Calu3 (cell line): ENCODE data around the gene SYTL1. TPM values are rescaled to one million over a fixed set of nuclear protein-coding genes. Genes with fewer than 3 reads are reported as not detected.

ENCODE experiments used
- BruUV-seq: library from RNA; stranded (reverse); fragments of 400-500 nt; replicated peaks from 2 replicates; lab custom pipeline; 2021; lab: Mats Ljungman, UMichigan
- CTCF ChIA-PET: fragments of 300-600 bp; sonication (Branson Sonifier 250); formaldehyde crosslinking; loops from one replicate; lab custom pipeline; 2022; ENCODE audit warnings: antibody characterized with exemption; lab: Charles Lee
- DNase-seq: peaks from one replicate; pipeline ENCODE4 v3.0.0; 2022
- H3K27ac Mint-ChIP-seq: one replicate; pipeline ENCODE4 v1.8.0; 2022; ENCODE audit warnings: mixed read lengths; ENCODE audit not compliant: unreplicated experiment
- H3K27me3 Mint-ChIP-seq: one replicate; pipeline ENCODE4 v1.8.0; 2022; ENCODE audit warnings: mixed read lengths; ENCODE audit not compliant: unreplicated experiment
- H3K36me3 Mint-ChIP-seq: one replicate; pipeline ENCODE4 v1.8.0; 2022; ENCODE audit warnings: mild to moderate bottlenecking, moderate library complexity, mixed read lengths; ENCODE audit not compliant: insufficient read depth, unreplicated experiment
- H3K4me1 Mint-ChIP-seq: one replicate; pipeline ENCODE4 v1.8.0; 2022; ENCODE audit warnings: mild to moderate bottlenecking, low read depth, mixed read lengths; ENCODE audit not compliant: unreplicated experiment
- H3K4me3 Mint-ChIP-seq: one replicate; pipeline ENCODE4 v1.8.0; 2022; ENCODE audit warnings: mild to moderate bottlenecking, low read depth, moderate library complexity, mixed read lengths; ENCODE audit not compliant: unreplicated experiment
- H3K9me3 Mint-ChIP-seq: one replicate; pipeline ENCODE4 v1.8.0; 2022; ENCODE audit warnings: low read depth, mixed read lengths; ENCODE audit not compliant: unreplicated experiment
- intact Hi-C: fragments of 100-400 bp; cut with micrococcal nuclease; formaldehyde crosslinking; loops from one replicate; pipeline ENCODE4 v1.10.0; 2022; ENCODE audit not compliant: unreplicated experiment
- total RNA-seq: library from RNA; stranded (reverse); gene quantifications from 2 replicates; pipeline ENCODE4 v1.2.3, GENCODE V29; 2022
- TF ChIP-seq, protein P1 (sequence below): fragments of 200-600 bp; IDR thresholded peaks from one replicate; pipeline ENCODE4 v1.8.0; 2022; ENCODE audit warnings: antibody characterized with exemption; ENCODE audit not compliant: unreplicated experiment

Gene SYTL1
- total RNA-seq, 1 experiment from 2014 or later, result 15.0 TPM

DNA sequence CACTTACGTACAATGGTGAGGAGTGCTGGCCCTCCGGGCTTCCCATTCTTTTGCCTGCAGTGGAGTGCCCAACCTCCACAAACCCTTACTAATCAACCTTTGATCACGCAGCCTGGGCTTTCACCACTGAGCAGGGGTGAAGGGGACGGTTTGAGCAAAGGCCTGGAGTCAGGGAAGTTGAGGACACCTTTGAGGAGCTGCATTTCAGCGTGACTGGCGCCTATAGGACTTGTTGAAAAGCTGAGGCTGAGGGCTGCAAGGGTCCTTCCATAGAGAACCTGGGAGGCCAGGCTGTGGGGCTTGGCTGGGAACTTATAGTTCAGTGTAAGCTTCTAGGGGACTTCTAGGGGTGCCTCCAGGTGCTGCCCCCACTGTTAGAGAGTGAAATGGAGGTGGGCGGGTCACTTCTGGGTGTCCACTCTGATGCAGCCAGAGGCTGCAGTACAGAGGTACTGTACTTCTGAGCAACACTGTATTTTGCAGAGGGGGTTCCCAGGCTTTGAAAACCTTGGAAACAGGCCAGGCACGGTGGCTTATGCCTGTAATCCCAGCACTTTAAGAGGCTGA lies 9.8 kb downstream of the SYTL1 start:
- H3K27me3 Mint-ChIP-seq, result no peaks in the 10 kb centered on the region
- intact Hi-C loops, result no loop called here
- H3K4me3 Mint-ChIP-seq, result no peak overlapping the region
- no peak overlapping the region for H3K27ac Mint-ChIP-seq
- H3K4me1 Mint-ChIP-seq, result peaks cover 16% of the 10 kb centered on the region
- no TSS peak for BruUV-seq
- no peak for DNase-seq
- no peaks in the 10 kb centered on the region for H3K9me3 Mint-ChIP-seq
- H3K36me3 Mint-ChIP-seq, result peaks cover 29% of the 10 kb centered on the region
- TF ChIP-seq, protein P1, sequence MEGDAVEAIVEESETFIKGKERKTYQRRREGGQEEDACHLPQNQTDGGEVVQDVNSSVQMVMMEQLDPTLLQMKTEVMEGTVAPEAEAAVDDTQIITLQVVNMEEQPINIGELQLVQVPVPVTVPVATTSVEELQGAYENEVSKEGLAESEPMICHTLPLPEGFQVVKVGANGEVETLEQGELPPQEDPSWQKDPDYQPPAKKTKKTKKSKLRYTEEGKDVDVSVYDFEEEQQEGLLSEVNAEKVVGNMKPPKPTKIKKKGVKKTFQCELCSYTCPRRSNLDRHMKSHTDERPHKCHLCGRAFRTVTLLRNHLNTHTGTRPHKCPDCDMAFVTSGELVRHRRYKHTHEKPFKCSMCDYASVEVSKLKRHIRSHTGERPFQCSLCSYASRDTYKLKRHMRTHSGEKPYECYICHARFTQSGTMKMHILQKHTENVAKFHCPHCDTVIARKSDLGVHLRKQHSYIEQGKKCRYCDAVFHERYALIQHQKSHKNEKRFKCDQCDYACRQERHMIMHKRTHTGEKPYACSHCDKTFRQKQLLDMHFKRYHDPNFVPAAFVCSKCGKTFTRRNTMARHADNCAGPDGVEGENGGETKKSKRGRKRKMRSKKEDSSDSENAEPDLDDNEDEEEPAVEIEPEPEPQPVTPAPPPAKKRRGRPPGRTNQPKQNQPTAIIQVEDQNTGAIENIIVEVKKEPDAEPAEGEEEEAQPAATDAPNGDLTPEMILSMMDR, result no peak
- CTCF ChIA-PET, result no interaction called here

DNA sequence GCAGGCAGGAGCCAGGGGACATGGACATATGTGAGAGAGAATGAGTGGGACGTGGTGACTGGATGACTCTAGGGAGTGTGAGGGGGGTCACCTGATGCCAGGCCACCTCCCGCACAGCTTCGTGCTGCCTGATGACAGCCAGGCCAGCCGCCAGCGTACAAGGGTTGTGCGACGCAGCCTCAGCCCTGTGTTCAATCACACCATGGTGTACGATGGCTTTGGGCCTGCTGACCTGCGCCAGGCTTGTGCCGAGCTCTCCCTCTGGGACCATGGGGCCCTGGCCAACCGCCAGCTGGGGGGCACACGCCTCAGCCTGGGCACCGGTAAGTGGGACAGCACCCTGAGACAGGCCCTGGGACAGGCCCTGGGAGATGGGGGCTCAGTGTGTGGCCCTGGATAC lies 11.3 kb downstream of the SYTL1 start:
- H3K27ac Mint-ChIP-seq, result no peak overlapping the region
- no peaks in the 10 kb centered on the region for H3K9me3 Mint-ChIP-seq
- BruUV-seq, result no TSS peak
- intact Hi-C loops, result no loop called here
- no peak overlapping the region for H3K4me3 Mint-ChIP-seq
- H3K36me3 Mint-ChIP-seq, result peaks cover 24% of the 10 kb centered on the region
- peaks cover under 1% of the 10 kb centered on the region for H3K4me1 Mint-ChIP-seq
- no peak for DNase-seq
- CTCF ChIA-PET, result no interaction called here
- no peaks in the 10 kb centered on the region for H3K27me3 Mint-ChIP-seq
- TF ChIP-seq, protein P1, result no peak

DNA sequence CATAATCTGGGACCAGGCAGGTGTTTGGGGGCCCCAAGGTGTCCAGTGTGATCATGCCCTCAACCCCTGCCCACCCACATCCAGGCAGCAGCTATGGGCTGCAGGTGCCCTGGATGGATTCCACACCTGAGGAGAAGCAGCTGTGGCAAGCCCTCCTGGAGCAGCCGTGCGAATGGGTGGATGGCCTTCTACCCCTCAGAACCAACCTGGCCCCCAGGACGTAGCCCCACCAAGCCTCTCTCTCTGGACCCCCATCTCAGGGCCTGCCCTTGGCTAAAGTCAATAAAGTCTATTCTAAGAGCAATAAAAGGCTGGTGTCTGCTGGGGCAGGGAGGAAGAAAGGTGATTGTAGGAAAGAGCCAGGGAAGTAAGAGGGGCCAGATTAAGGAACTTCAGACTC lies 11.8 kb downstream of the SYTL1 start:
- Mint-ChIP-seq H3K36me3 (peaks cover 24% of the 10 kb centered on the region), H3K27ac (no peak overlapping the region), H3K4me1 (no peaks in the 10 kb centered on the region), H3K4me3 (no peak overlapping the region), H3K27me3 (no peaks in the 10 kb centered on the region), H3K9me3 (no peaks in the 10 kb centered on the region)
- intact Hi-C loops, result no loop called here
- CTCF ChIA-PET, result no interaction called here
- TF ChIP-seq, protein P1, result no peak
- BruUV-seq, result no TSS peak
- DNase-seq, result no peak

DNA sequence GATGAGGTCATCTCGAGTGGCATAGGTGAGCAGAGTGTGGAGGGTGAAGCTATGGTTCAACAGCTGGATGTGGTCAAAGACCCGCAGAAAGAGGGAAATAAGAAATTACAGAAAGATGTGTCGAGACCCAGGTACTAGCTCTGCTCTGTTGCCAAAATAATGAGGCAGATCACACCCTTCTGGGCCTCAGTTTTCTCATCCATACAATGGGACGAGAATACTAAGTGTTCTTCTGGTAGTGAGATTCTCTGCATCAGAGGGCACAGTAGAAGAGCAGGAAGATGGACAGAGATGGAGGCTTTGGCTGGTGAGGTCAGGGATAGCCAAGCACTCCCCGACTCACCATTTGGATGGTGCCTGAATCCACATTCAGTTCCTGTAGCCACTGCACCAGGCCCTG lies 13.9 kb downstream of the SYTL1 start:
- TF ChIP-seq, protein P1, result no peak
- Mint-ChIP-seq H3K36me3 (peaks cover 28% of the 10 kb centered on the region), H3K27me3 (no peaks in the 10 kb centered on the region), H3K9me3 (no peaks in the 10 kb centered on the region), H3K4me1 (no peaks in the 10 kb centered on the region), H3K4me3 (no peak overlapping the region), H3K27ac (no peak overlapping the region)
- intact Hi-C loops, result no loop called here
- CTCF ChIA-PET, result no interaction called here
- no peak for DNase-seq
- no TSS peak for BruUV-seq
